Measurements from ENCODE around the gene OTOS. TPM values are rescaled to one million over a fixed set of nuclear protein-coding genes. Genes with fewer than 3 reads are reported as not detected.

OTOS gene
- total RNA-seq, 4 donors from 2014 or later = not detected

DNA sequence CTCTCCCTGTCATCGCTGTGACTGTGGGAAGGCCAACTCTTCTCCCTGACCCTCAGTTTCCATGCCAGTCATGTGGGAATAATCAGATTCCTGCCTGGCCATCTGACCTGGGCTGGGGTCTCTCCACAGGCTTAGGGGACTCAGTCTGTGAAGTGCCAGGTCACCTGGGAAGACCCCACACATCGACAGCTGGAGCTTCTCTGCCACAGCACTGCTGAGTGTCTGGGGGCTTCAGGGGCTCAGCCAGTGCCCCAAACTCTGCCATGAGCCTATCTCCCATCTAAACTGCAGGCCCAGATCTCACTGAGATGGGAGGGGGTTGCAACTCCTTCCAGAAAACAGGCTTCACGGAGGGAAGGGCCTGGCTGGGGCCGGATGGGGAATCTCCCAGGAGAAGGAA is 42.0 kb upstream of the OTOS start:
- no peak for TF ChIP-seq CTCF (IDR thresholded peaks at IDR 0.05; ENCODE audit: low read depth)

DNA sequence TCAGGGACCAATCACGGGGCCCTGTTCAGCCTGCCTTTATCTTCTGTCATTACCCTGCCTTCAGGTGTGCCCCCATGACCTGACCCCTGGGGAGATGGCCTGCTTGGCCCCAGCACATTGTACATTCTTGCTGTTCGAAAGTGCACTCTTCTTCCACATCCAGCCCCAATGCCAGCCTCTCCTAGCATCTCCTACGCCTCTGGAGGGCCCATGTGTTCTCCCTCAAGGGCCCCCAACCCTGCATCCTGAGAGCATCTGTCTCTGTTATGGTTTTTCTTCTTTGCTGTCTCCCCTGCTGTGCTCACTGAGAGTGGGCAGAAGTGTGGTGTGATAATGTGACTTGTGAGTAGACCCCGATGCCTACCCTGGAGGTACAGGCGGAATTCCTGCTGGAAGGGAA is 41.5 kb upstream of the OTOS start:
- no peak for TF ChIP-seq CTCF (IDR thresholded peaks at IDR 0.05; ENCODE audit: low read depth)

GRCh38 chr2:240179941-240180666 is 39.6 kb upstream of the OTOS start:
- no peak for TF ChIP-seq CTCF (IDR thresholded peaks at IDR 0.05; ENCODE audit: low read depth)

DNA sequence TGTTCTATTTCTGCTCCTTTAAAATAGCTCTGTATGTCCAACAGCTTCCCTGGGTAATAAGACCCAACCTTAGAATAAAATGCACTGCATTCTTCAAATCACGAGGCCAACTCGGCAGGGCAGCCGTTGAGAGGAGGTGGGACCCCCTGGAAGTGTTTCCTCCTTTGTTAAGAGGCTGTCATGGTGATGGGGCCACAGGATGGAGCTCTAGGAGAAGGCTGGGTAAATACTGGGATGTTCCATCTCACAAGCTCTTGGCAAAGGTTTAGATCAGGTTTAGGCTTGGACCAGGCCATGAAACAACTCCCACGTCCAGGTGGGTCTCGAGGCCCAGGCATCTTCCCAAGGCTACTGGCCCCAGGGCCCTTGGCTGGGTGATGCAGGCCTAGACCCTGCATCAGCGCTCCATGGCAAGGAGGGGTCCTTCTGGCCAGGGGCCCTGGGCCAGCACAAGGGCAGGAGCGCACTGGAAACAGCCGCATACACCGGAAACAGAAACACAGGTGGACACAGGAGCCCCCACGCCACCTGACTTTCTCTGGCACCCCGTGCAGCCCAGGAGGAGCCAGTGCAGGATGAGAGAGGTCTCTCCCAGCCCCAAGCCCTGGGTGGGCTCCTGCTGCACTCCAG is 38.8 kb upstream of the OTOS start:
- no peak for TF ChIP-seq CTCF (IDR thresholded peaks at IDR 0.05; ENCODE audit: low read depth)

DNA sequence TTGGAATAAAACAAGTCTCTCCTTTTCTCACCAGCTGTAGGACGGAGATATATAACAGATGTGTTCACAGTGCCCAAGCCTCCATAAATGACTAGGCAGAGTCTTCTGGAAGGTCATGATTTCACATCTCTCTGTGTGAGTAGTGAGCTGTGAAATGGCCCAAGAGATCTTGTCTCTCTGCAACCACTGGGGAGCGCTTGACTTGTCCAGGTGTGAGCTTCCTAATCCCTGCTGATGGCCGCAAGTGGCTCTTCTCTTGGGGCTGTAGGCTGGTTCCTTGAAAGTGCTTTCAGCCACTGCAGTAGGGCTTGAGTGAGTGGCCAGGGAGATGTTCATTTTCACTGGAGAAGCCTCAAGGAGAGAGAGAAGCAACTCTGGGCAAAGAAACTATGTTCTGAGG is 38.1 kb upstream of the OTOS start:
- TF ChIP-seq CTCF (IDR thresholded peaks at IDR 0.05; ENCODE audit: low read depth) = no peak

DNA sequence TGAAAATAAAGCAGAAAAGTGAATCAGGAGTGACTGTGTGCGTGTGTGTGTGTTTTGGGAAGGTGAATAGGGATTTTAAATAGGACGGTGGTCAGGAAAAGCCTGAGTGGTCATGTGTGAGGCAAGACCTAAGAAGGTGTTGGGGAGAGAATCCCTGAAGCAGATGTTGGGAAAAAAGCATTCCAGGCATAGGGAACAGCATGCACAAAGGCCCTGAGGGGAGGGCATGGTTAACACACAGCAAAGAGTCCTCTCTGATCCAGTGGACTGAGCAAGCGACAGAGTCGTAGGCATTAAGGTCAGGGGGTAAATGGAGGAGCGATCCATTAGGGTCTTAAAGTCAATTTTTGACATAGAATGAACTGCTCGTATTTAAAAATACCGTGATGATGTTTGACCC is 34.0 kb upstream of the OTOS start:
- TF ChIP-seq CTCF (IDR thresholded peaks at IDR 0.05; ENCODE audit: low read depth) = no peak

- no peak for TF ChIP-seq CTCF (IDR thresholded peaks at IDR 0.05; ENCODE audit: low read depth)
These were observed 31.8 kb upstream of the OTOS start for GRCh38 chr2:240172071-240172895.

Measured in subcutaneous adipose tissue (tissue), 4 donors.